ENCODE data around the gene ZPBP.
"Not testable (repeated sequence)": the region's sequence is repeated elsewhere in the genome, so short reads cannot be mapped to it uniquely, and the experiment has no call there.

Gene ZPBP

GRCh38 chr7:50092579-50093491, at the start of gene ZPBP:
Gene ZPBP (minus strand): TSS chr7:50093246. CDS start chr7:50093194, 52 bp downstream.
- DNase-seq, result peak; percentile 27

GRCh38 chr7:50142425-50143017, 49.5 kb upstream of the ZPBP start:
- no peak for DNase-seq

GRCh38 chr7:50141854-50142253, 48.8 kb upstream of the ZPBP start:
- DNase-seq, result no peak

GRCh38 chr7:50141131-50141530, 48.1 kb upstream of the ZPBP start:
- no peak for DNase-seq

GRCh38 chr7:50140688-50141087, 47.6 kb upstream of the ZPBP start:
- no peak for DNase-seq

- no peak for DNase-seq
These were observed 45.1 kb upstream of the ZPBP start for GRCh38 chr7:50138101-50138500.

GRCh38 chr7:50125766-50126165, 32.7 kb upstream of the ZPBP start:
- no peak for DNase-seq

- DNase-seq, result no peak
These were observed 28.2 kb upstream of the ZPBP start for GRCh38 chr7:50121286-50121685.

- no peak for DNase-seq
These were observed 27.0 kb upstream of the ZPBP start for GRCh38 chr7:50119815-50120637.

- no peak for DNase-seq
These were observed 19.2 kb upstream of the ZPBP start for GRCh38 chr7:50112250-50112649.

GRCh38 chr7:50101873-50102272, 8.8 kb upstream of the ZPBP start:
- DNase-seq, result no peak

- no peak for DNase-seq
These were observed 2.6 kb upstream of the ZPBP start for GRCh38 chr7:50095634-50096033.

- DNase-seq, result no peak
These were observed 4.5 kb downstream of the ZPBP start for GRCh38 chr7:50088463-50089129.

- no peak for DNase-seq
These were observed 7.7 kb downstream of the ZPBP start for GRCh38 chr7:50085344-50085743.

- DNase-seq, result no peak
These were observed 20.0 kb downstream of the ZPBP start for GRCh38 chr7:50073093-50073492.

- no peak for DNase-seq
These were observed 23.4 kb downstream of the ZPBP start for GRCh38 chr7:50069613-50070012.

- peak; percentile 9 for DNase-seq
These were observed 24.0 kb downstream of the ZPBP start for GRCh38 chr7:50068850-50069551.

- peak; percentile 14 for DNase-seq
These were observed 25.0 kb downstream of the ZPBP start for GRCh38 chr7:50068026-50068425.

GRCh38 chr7:50062951-50063350, 30.1 kb downstream of the ZPBP start:
- no peak for DNase-seq

GRCh38 chr7:50056131-50056530, 36.9 kb downstream of the ZPBP start:
- no peak for DNase-seq

- DNase-seq, result no peak
These were observed 45.3 kb downstream of the ZPBP start for GRCh38 chr7:50047716-50048115.

GRCh38 chr7:50041165-50041564, 51.9 kb downstream of the ZPBP start:
- not testable (repeated sequence) for DNase-seq
